Epithelial cell of esophagus (primary cell): ENCODE results near the gene FNIP2.
"Not testable (repeated sequence)": the region's sequence is repeated elsewhere in the genome, so short reads cannot be mapped to it uniquely, and the experiment has no call there.

Experiments
- DNase-seq: peaks from one replicate; pipeline ENCODE4 v3.0.0; 2010; ENCODE audit warnings: low read depth
- H3K4me3 ChIP-seq: 2 replicates; pipeline ENCODE4 v1.5.1; 2011; ENCODE audit warnings: mild to moderate bottlenecking, low read length, control low read depth
- CTCF ChIP-seq: IDR thresholded peaks from 2 replicates; pipeline ENCODE4 v1.5.1; 2011; ENCODE audit warnings: low read depth, mild to moderate bottlenecking, low read length, control low read depth, inconsistent platforms; ENCODE audit not compliant: insufficient read depth; ENCODE audit errors: missing control alignments

The FNIP2 gene

GRCh38 chr4:158890294-158890693, 121.5 kb downstream of the FNIP2 start:
- TF ChIP-seq CTCF, result no peak
- DNase-seq, result no peak
- no peak overlapping the region for H3K4me3 ChIP-seq

GRCh38 chr4:158891256-158891655, 122.4 kb downstream of the FNIP2 start:
- TF ChIP-seq CTCF, result no peak
- DNase-seq, result no peak
- H3K4me3 ChIP-seq, result no peak overlapping the region

- no peak overlapping the region for H3K4me3 ChIP-seq
- TF ChIP-seq CTCF, result no peak
- DNase-seq, result no peak
These were observed 126.0 kb downstream of the FNIP2 start for GRCh38 chr4:158894826-158895225.

GRCh38 chr4:158895797-158896576, 127.2 kb downstream of the FNIP2 start:
- TF ChIP-seq CTCF, result peak; percentile 64
- peak; percentile 63 for DNase-seq
- no peak overlapping the region for H3K4me3 ChIP-seq

GRCh38 chr4:158896577-158897238, 127.9 kb downstream of the FNIP2 start:
- peak; percentile 17 for DNase-seq
- not testable (repeated sequence) for H3K4me3 ChIP-seq

GRCh38 chr4:158900408-158900807, 131.6 kb downstream of the FNIP2 start:
- not testable (repeated sequence) for DNase-seq, H3K4me3 ChIP-seq

GRCh38 chr4:158902280-158903078, 133.7 kb downstream of the FNIP2 start:
- peak; percentile 19 for TF ChIP-seq CTCF
- peak; percentile 86 for DNase-seq
- not testable (repeated sequence) for H3K4me3 ChIP-seq
